IMR-90 (cell line): ENCODE data around the gene CRHBP. TPM values are rescaled to one million over a fixed set of nuclear protein-coding genes. Genes with fewer than 3 reads are reported as not detected.

Experiments used
- ATAC-seq: fragments of 200-7000 bp; cut with Tn5 transposase; 2 replicates; pipeline ENCODE4 v1.9.1; 2020; ENCODE audit warnings: low read depth, mild to moderate bottlenecking, moderate library complexity
- BruUV-seq: library from RNA; stranded (reverse); fragments of 400-500 nt; replicated peaks from 2 replicates; lab custom pipeline; 2021; lab: Mats Ljungman, UMichigan
- CTCF ChIA-PET: fragments of 300-600 bp; formaldehyde crosslinking; extraction: SDS; loops from one replicate; lab custom pipeline; 2021; ENCODE audit warnings: antibody characterized with exemption; lab: Yijun Ruan, JAX
- POLR2A ChIA-PET: fragments of 300-600 bp; sonication (Branson Sonifier 250); formaldehyde crosslinking; loops from one replicate; lab custom pipeline; 2022; ENCODE audit warnings: antibody characterized with exemption; ENCODE audit not compliant: unreplicated experiment; lab: Charles Lee
- DNase-seq: peaks from one replicate; pipeline ENCODE4 v3.0.0; 2013
- H2AFZ ChIP-seq: replicated peaks from 2 replicates; pipeline ENCODE3; 2013; ENCODE audit warnings: low read length, mild to moderate bottlenecking; ENCODE audit not compliant: poor library complexity
- H2AK5ac ChIP-seq: 2 replicates; pipeline ENCODE4 v1.6.1; 2013; ENCODE audit warnings: low read depth, low read length, inconsistent platforms
- H2AK9ac ChIP-seq: replicated peaks from 2 replicates; pipeline ENCODE3; 2013; ENCODE audit warnings: mild to moderate bottlenecking, low read depth, low read length, moderate library complexity; ENCODE audit not compliant: poor library complexity
- H2BK120ac ChIP-seq: 2 replicates; pipeline ENCODE4 v1.6.1; 2013; ENCODE audit warnings: low read depth, low read length, inconsistent platforms
- H2BK15ac ChIP-seq: 3 replicates; pipeline ENCODE4 v1.6.1; 2013; ENCODE audit warnings: low read depth, low read length, inconsistent platforms
- H2BK20ac ChIP-seq: 2 replicates; pipeline ENCODE4 v1.6.1; 2013; ENCODE audit warnings: low read depth, mild to moderate bottlenecking, inconsistent platforms, low read length, moderate library complexity
- H2BK5ac ChIP-seq: 2 replicates; pipeline ENCODE4 v1.6.1; 2013; ENCODE audit warnings: mild to moderate bottlenecking, low read depth, low read length, inconsistent platforms; ENCODE audit not compliant: poor library complexity, severe bottlenecking
- H3K14ac ChIP-seq: replicated peaks from 2 replicates; pipeline ENCODE4 v1.6.1; 2013; ENCODE audit warnings: low read depth, low read length, inconsistent platforms
- H3K18ac ChIP-seq: 2 replicates; pipeline ENCODE4 v1.6.1; 2013; ENCODE audit warnings: low read depth, low read length, control low read depth
- H3K23ac ChIP-seq: 2 replicates; pipeline ENCODE4 v1.6.1; 2013; ENCODE audit warnings: low read depth, low read length, inconsistent platforms
- H3K27ac ChIP-seq: 2 replicates; pipeline ENCODE4 v1.5.1; 2013; ENCODE audit warnings: mild to moderate bottlenecking, control low read depth, low read length; ENCODE audit not compliant: insufficient read depth
- H3K27me3 ChIP-seq: 2 replicates; pipeline ENCODE4 v1.6.1; 2013; ENCODE audit warnings: low read length; ENCODE audit not compliant: control insufficient read depth, insufficient read depth
- H3K36me3 ChIP-seq: 2 replicates; pipeline ENCODE4 v1.6.1; 2013; ENCODE audit warnings: low read length, mixed read lengths; ENCODE audit not compliant: control insufficient read depth, insufficient read depth
- H3K4ac ChIP-seq: 2 replicates; pipeline ENCODE4 v1.6.1; 2013; ENCODE audit warnings: low read depth, low read length, inconsistent platforms
- H3K4me1 ChIP-seq: 2 replicates; pipeline ENCODE4 v1.6.1; 2013; ENCODE audit warnings: low read length, mixed read lengths; ENCODE audit not compliant: control insufficient read depth, insufficient read depth
- H3K4me2 ChIP-seq: 2 replicates; pipeline ENCODE4 v1.6.1; 2013; ENCODE audit warnings: low read depth, mild to moderate bottlenecking, control low read depth, low read length, moderate library complexity
- H3K4me3 ChIP-seq: 2 replicates; pipeline ENCODE4 v1.5.1; 2013; ENCODE audit warnings: low read depth, mild to moderate bottlenecking, control low read depth, low read length, moderate library complexity; ENCODE audit not compliant: insufficient read depth
- H3K56ac ChIP-seq: 2 replicates; pipeline ENCODE4 v1.6.1; 2013; ENCODE audit warnings: low read length, inconsistent platforms; ENCODE audit not compliant: insufficient read depth; ENCODE audit errors: extremely low read depth
- H3K79me1 ChIP-seq, 2 experiments: 2 replicates each; pipeline ENCODE4 v1.6.1; 2013; ENCODE audit warnings: low read length in 2 of 2, inconsistent platforms in 1 of 2, low read depth in 1 of 2
- H3K9ac ChIP-seq: 2 replicates; pipeline ENCODE4 v1.6.1; 2013; ENCODE audit warnings: low read depth, low read length, control low read depth
- H3K9me1 ChIP-seq: 2 replicates; pipeline ENCODE4 v1.6.1; 2013; ENCODE audit warnings: low read length, inconsistent platforms; ENCODE audit not compliant: insufficient read depth
- H3K9me3 ChIP-seq: 2 replicates; pipeline ENCODE4 v1.6.1; 2013; ENCODE audit warnings: low read length; ENCODE audit not compliant: control insufficient read depth, insufficient read depth
- H4K20me1 ChIP-seq: 2 replicates; pipeline ENCODE4 v1.6.1; 2013; ENCODE audit warnings: low read length, inconsistent platforms; ENCODE audit not compliant: insufficient read depth
- H4K5ac ChIP-seq: 2 replicates; pipeline ENCODE4 v1.6.1; 2013; ENCODE audit warnings: mild to moderate bottlenecking, low read depth, low read length, control low read depth
- H4K8ac ChIP-seq, 2 experiments: 2 replicates each; pipeline ENCODE4 v1.6.1; 2013; ENCODE audit warnings: low read depth in 2 of 2, low read length in 2 of 2, control low read depth in 1 of 2, inconsistent platforms in 1 of 2
- H4K91ac ChIP-seq: 2 replicates; pipeline ENCODE4 v1.6.1; 2013; ENCODE audit warnings: low read depth, low read length, inconsistent platforms; ENCODE audit not compliant: insufficient read depth
- CEBPB ChIP-seq: IDR thresholded peaks from 2 replicates; pipeline ENCODE4 v1.6.1; 2012; ENCODE audit warnings: low read depth, low read length, improper control_type of control experiment
- CTCF ChIP-seq: conservative IDR thresholded peaks from 2 replicates; pipeline ENCODE4 v1.5.1; 2012; ENCODE audit warnings: mild to moderate bottlenecking, low read depth, low read length, improper control_type of control experiment
- RCOR1 ChIP-seq: IDR thresholded peaks from 2 replicates; pipeline ENCODE4 v1.6.1; 2012; ENCODE audit warnings: mild to moderate bottlenecking, low read length, improper control_type of control experiment; ENCODE audit not compliant: insufficient replicate concordance
- RFX5 ChIP-seq: IDR thresholded peaks from 2 replicates; pipeline ENCODE4 v1.8.0; 2012; ENCODE audit warnings: low read depth, mild to moderate bottlenecking, low read length, moderate library complexity
- WGBS, 2 experiments: methylation state at CpG; one replicate each; pipeline versions ENCODE4 v1.1.5 to v1.1.7; 2013; ENCODE audit warnings: missing lambda C conversion rate in 2 of 2; ENCODE audit not compliant: insufficient read length in 1 of 2; ENCODE audit errors: extremely low coverage in 2 of 2; 5-methylcytosine and 5-hydroxymethylcytosine counted together
- dilution Hi-C: fragments of 300-500 bp; cut with HindIII; formaldehyde crosslinking; loops from one replicate; pipeline ENCODE4 v1.14.3; 2018; ENCODE audit warnings: low sequenced_read_pairs; ENCODE audit not compliant: unreplicated experiment
- in situ Hi-C: fragments of 300-500 bp; cut with MboI; formaldehyde crosslinking; loops from 3 replicates; pipeline ENCODE4 v1.14.3; 2019; ENCODE audit warnings: low sequenced_read_pairs, inconsistent platforms, mixed read lengths
- intact Hi-C: fragments of 100-400 bp; cut with micrococcal nuclease; formaldehyde crosslinking; loops from 2 replicates; pipeline ENCODE4 v1.10.0; 2022
- polyA plus RNA-seq, 3 experiments: library from polyadenylated mRNA; depleted of rRNA; stranded (reverse); fragments of >200 nt; gene quantifications; 2 replicates each; pipeline ENCODE4 v1.2.3, GENCODE V29; 2012; ENCODE audit warnings: low replicate concordance in 1 of 3
- total RNA-seq: library from RNA; depleted of rRNA; stranded (reverse); fragments of >200 nt; gene quantifications from 2 replicates; pipeline ENCODE4 v1.2.3, GENCODE V29; 2012

Gene CRHBP
- total and polyA plus RNA-seq, 2 of the 4 experiments (the other 2 are of a cell fraction): 0.09 TPM; not detected in 1

DNA sequence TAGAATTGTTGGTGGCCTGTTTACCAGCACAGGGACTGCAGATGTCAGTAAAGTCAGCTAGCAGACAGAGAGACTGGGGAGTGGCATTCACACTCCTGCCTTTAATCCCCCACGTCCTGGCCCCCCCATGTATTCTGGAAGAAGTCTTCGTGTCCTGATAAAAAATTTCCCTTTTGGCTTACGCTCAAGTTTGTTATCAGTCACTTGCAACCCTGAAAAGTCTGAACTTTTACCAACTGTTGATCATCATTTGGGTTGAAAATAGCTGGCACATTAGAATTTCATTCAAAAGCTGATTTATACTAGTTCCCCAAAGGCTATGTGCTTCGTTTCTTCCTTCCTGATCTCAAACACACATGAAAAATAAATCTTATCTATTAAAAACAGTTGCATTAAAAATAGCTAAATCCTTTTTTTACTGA, 5.8 kb upstream of the CRHBP start:
- Histone ChIP-seq H4K91ac (no peak overlapping the region), H4K20me1 (no peaks in the 10 kb centered on the region), H2BK15ac (no peak overlapping the region), H3K9me3 (no peaks in the 10 kb centered on the region), H3K27me3 (peaks cover 9% of the 10 kb centered on the region), H3K27ac (no peak overlapping the region), H3K36me3 (no peaks in the 10 kb centered on the region), H2AFZ (no peak overlapping the region), H2BK20ac (no peak overlapping the region), H2AK9ac (no peak overlapping the region), H3K14ac (no peak overlapping the region), H3K18ac (no peak overlapping the region), H3K56ac (no peak overlapping the region), H3K4me3 (no peak overlapping the region), H3K4ac (no peak overlapping the region), H2BK5ac (no peak overlapping the region), H3K9ac (no peak overlapping the region), H3K79me1 (no peaks in the 10 kb centered on the region), H3K9me1 (no peaks in the 10 kb centered on the region), H4K5ac (no peak overlapping the region), H2AK5ac (no peak overlapping the region), H2BK120ac (no peak overlapping the region), H3K4me1 (0 out of 2 replicates have a peak, but pooled peaks cover 1% of the 10 kb centered on the region), H3K4me2 (no peak overlapping the region), H3K23ac (no peak overlapping the region), H4K8ac (no peak overlapping the region)
- dilution Hi-C loops (no loop called here), intact Hi-C loops (no loop called here), in situ Hi-C loops (no loop called here)
- ATAC-seq (no peak), DNase-seq (no peak)
- TF ChIP-seq RCOR1 (no peak), RFX5 (no peak), CTCF (no peak), CEBPB (no peak)
- ChIA-PET POLR2A (no interaction called here), CTCF (no interaction called here)
- no TSS peak for BruUV-seq
- 60% methylated on average over 1 of the region's 4 CpGs; no CpG with 5 or more reads in 1 of the 2 experiments for WGBS, 2 experiments
